ENCODE data around the gene MYO5B. TPM values are rescaled to one million over a fixed set of nuclear protein-coding genes. Genes with fewer than 3 reads are reported as not detected.

MYO5B gene
- total RNA-seq, 1 experiment from 2014 or later: 0.66 TPM

DNA sequence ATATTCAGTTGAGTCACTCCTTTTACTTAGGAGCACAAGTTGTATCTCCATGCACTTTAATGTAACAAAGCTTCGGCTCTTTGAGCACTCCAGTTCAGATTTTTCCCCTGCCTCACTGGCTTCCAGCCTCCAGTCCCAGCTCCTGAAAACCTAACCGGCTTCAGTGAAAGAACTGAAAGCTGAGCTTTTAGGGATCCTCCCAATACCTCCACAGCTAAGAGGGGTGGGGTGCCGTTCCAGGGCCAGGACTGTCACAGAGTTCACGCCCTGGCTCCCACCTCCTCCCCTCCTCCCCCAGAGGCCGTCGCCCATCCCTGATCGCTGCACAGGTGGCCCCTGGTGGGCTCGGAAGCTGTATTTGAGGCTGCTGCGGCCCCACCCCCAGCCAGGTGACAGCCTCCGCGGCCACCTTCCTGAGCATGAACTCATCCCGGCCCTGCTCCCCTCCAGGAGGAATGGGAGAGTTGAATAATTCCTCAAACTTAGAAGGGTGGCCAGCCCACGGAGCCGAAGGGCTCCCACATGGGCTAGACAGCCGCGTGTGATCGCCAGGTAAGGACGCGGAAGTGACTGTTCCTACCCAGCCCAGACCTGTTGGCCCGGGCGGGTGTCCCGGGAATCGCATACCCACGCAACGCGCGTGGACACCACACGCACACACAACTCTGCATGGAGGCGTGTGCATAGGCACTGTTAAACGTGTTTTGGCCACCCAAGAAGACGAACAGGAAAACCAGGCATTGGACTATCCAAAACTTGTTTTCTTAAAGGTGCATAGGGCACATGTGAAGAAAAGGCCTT, 1.8 kb downstream of the MYO5B start:
- DNase-seq (ENCODE audit: low read depth, low spot score): no peak
- in situ Hi-C loops (cut with HindIII; ENCODE audit: low pct_unique_long_range_greater_than_20kb, low sequenced_read_pairs): no loop called here

DNA sequence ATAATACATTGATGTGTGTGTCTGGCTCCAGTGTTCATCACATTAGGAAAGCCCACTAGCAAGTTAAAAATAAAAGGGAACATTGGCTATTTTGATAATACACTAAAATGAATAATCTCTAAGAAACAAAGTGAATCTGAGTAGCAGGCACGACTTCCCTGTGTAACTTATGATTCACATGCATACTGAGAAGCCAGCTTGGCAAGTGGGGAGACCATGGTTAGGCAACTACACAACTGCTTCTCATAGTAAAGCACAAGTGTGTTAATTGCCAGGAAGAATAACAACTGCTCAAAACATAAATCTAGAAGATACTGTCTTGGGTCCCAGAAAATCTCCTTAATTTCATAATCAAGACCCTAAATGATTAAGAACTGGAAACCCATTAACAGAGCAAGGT, 4.0 kb downstream of the MYO5B start:
- in situ Hi-C loops (cut with HindIII; ENCODE audit: low pct_unique_long_range_greater_than_20kb, low sequenced_read_pairs): no loop called here
- DNase-seq (ENCODE audit: low read depth, low spot score): no peak

DNA sequence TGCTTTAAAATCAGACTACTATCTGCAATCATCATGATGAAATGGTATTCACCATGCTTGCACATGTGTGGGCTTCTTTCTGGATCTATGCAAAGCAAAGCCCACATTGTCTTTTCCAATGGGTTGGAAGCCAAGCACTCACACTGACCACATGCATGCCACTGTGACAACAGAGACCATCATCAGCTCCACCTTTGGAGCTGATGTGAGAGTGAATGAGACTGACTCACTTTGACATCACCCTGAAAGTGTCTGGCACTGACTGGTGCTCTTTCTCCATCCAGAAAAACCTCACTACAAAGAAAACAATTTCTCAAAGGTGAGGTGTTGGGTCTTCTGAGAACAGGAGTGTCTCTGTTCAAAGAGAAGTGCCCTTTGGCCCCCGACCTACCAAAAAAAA, 4.7 kb downstream of the MYO5B start:
- no peak for DNase-seq (ENCODE audit: low read depth, low spot score)
- in situ Hi-C loops (cut with HindIII; ENCODE audit: low pct_unique_long_range_greater_than_20kb, low sequenced_read_pairs): no loop called here

DNA sequence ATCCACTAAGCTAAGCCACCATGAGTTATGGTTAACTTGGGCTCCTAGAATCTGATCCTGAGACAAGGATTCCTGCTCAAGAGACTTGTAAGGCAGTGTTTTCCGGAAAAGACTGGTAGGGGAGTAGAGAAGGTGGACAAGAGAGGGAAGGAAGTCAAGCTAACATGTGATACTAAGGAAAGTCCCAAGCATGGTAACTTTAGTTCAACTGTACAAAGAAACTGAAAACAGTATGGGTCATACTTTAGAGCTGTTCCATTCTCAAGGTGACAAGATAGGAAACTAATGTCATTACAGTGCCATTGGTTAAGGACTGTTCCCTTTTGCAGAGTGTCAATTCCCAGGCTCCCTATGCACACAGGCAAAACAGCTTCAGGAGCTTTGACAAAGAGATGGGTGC, 5.8 kb downstream of the MYO5B start:
- DNase-seq (ENCODE audit: low read depth, low spot score): no peak
- in situ Hi-C loops (cut with HindIII; ENCODE audit: low pct_unique_long_range_greater_than_20kb, low sequenced_read_pairs): no loop called here

DNA sequence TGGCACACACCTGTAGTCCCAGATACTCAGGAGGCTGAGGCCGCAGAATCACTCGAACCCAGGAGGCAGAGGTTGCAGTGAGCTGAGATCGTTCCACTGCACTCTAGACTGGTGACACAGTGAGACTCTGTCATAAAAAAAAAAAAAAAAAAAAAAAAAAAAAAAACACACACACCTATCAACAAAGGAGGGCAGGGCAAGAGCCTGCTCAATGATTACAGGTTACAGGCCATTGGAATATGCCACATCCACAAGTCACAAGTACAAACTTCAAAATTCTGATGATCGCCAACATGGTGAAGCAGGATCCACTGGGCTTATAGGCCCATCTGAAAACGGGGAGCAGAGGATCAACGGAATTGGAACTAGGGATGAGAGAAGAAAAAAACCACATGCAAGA, 6.3 kb downstream of the MYO5B start:
- in situ Hi-C loops (cut with HindIII; ENCODE audit: low pct_unique_long_range_greater_than_20kb, low sequenced_read_pairs): no loop called here

DNA sequence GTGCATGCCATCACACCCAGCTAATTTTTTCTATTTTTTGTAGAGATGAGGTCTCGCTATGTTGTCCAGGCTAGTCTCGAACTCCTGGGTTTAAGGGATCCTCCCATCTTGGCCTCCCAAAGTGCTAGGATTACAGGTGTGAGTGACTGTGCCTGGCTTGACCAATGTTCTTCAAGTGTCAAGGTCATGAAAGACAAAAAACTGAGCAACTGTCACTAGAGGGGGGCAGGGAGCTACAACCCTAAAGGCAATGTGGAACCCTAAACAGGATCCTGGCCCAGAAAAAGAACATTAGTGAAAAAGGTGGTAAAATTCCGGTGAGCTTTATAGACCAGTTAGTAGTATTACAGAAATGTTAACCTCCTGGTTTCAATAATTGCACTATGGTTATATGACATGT, 7.3 kb downstream of the MYO5B start:
- DNase-seq (ENCODE audit: low read depth, low spot score): no peak
- in situ Hi-C loops (cut with HindIII; ENCODE audit: low pct_unique_long_range_greater_than_20kb, low sequenced_read_pairs): no loop called here

More for the DNA sequence above, 6.3 kb downstream of the MYO5B start:
- DNase-seq (ENCODE audit: low read depth, low spot score): no peak

DNA sequence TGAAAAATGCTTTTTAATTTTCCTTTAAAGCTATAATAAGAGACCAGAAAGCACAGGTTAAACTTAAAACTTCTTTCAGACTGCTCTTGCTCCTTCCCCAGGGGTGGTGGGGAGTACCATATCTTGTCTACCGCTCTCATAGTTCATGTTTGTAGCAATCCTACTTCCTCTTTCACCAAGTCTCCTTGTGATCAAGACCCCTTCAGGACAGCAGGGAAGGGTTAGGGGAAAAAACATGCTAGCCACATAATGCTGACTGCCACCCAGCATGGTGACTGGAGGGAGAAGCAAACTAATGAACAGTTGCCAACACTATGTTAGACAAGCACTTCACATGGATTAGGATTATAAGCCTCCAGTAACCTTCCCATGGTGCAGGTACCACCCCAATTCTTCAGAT, 8.6 kb downstream of the MYO5B start:
- in situ Hi-C loops (cut with HindIII; ENCODE audit: low pct_unique_long_range_greater_than_20kb, low sequenced_read_pairs): no loop called here
- DNase-seq (ENCODE audit: low read depth, low spot score): no peak

DNA sequence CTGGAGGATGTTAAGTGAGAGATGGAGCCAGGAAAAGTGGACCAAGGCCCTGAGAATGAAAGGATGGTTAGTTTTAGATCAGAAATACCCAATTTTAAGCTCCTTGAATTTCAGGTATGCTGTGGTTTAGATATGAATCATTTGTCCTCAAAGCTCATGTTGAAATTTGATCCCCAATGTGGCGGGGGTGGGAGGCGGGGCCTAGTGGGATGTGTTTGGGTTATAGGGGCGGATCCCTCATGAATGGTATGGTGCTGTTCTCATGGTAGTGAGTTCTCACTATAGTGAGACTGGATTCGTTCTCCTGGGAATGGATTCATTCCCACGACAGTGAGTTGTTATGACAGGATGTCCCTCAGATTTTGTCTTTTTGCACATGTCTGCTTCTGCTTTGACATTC, 11.4 kb downstream of the MYO5B start:
- in situ Hi-C loops (cut with HindIII; ENCODE audit: low pct_unique_long_range_greater_than_20kb, low sequenced_read_pairs): no loop called here
- DNase-seq (ENCODE audit: low read depth, low spot score): no peak

DNA sequence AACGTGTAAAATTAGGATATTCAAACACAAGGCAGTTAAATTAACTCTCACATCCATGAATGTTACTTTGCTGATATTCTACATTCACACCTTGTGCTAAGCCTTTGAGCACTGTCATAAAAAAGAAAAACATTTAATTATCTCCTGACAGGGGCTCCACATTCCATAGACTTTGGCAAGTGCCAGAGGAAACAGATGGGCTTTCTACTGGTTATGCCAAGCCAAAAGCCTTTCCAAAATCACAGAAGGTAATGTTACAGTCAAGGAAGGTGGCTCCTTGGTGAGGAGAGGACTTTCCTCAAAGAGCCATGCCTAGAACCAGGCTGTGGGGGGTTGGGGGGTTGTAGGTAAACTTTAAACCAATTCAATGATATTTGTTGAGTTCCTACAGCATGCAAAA, 12.4 kb downstream of the MYO5B start:
- DNase-seq (ENCODE audit: low read depth, low spot score): no peak
- in situ Hi-C loops (cut with HindIII; ENCODE audit: low pct_unique_long_range_greater_than_20kb, low sequenced_read_pairs): no loop called here

DNA sequence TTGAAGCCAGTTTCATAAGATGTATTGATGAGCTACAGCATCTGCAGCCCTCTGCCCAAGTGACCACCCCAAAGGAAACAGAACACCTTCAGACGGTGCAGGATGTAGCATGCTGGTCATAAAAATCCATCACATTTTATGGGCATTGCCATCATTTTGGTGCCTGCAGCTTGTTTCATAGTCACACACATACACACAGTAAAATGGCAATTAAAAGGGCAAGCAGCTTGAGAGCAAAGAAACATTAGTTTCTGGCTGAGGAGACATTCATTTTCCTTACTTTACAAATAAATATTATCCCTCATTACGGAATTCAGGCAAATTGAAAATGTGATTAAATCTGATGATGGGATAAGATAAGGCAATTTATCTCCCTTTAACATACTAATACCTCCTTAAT, 13.4 kb downstream of the MYO5B start:
- in situ Hi-C loops (cut with HindIII; ENCODE audit: low pct_unique_long_range_greater_than_20kb, low sequenced_read_pairs): no loop called here
- DNase-seq (ENCODE audit: low read depth, low spot score): no peak

DNA sequence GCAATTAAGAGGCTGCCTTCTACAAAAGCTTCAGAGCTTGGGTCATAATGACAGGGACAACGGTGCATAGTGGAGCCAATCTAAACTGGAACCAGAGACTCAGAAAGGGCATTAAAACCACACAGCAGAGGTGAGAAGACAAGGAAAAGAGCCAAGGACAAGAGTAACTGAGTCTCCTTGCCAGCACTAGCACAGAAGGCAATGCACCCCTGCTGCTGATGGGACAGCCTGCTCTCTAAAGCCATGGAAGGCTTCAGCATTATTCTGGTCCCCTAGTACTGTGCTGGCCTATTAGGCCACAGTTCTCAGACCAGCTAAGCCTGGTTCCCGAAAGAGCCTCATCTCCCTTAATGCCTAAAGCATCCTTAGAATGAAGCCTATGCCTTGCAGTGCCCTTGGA, 15.5 kb downstream of the MYO5B start:
- in situ Hi-C loops (cut with HindIII; ENCODE audit: low pct_unique_long_range_greater_than_20kb, low sequenced_read_pairs): no loop called here
- DNase-seq (ENCODE audit: low read depth, low spot score): no peak

DNA sequence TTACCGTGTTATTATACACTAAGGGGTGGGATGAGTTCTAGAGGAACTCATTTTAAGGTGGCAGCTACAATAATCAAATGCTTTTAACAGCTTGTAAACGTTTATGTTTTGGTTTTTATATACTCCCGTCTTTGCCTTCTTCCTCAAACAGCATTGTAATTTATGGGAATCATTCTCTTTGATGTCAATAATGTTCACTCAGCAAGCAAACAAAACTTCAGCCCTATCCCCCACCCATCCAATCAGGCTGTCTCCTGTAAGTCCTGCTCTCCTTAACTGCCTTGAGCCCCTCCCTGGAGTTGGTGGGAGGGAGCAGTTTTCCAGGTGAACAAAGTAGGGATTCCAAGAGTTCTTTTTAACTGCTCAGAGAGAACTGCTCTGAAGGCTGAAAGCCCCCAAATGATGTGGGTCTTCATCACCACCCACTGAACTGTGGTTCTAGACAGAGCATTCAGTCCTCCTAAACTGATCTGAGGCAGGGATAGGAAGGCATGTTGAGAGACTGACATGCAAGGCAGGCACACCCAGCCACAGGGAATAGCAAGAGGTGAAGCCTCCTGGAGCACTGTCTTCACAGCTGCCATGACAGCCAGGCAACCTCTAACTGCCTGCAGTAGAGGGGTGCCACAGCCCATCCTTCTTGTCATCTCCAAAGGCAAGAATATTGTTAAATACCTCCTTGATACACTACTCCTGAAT, 17.5 kb downstream of the MYO5B start:
- in situ Hi-C loops (cut with HindIII; ENCODE audit: low pct_unique_long_range_greater_than_20kb, low sequenced_read_pairs): no loop called here
- DNase-seq (ENCODE audit: low read depth, low spot score): no peak

DNA sequence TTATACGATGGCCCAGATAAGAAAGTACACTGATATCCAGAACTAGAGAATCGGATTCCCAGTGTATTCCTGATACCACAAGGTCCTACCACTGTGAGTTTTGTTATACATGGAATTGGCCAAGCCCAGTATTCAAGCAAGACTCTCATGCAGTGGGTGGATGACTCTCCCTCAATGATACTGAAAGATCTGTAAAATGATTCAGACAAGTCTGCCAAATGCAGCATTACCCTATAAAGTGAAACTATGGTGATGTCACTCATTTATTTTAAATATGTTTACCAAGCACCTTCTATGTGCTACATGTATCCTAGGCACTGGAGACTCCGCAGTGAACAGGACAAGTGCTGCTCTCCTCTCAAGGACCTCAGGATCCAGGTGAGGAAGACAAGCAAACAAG, 22.6 kb downstream of the MYO5B start:
- no peak for DNase-seq (ENCODE audit: low read depth, low spot score)
- in situ Hi-C loops (cut with HindIII; ENCODE audit: low pct_unique_long_range_greater_than_20kb, low sequenced_read_pairs): no loop called here

DNA sequence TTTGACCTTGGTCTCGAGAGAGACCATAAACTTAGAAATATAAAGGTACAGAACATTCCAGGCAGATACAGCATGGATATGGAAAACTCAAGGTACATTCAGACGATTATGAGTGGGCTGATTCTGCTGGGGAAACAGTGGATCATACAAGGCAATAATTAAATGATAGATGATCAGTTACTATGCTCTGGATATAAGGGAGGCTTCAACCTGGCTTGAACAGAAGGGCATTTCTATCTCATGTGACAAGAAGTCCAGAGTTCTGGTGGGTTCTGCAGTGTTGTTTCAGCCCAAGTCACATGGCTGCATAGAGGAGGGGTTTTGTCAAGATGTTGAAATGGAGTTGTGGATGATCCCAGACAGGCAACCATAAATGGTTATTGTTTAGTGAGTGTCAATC, 23.5 kb downstream of the MYO5B start:
- no peak for DNase-seq (ENCODE audit: low read depth, low spot score)
- in situ Hi-C loops (cut with HindIII; ENCODE audit: low pct_unique_long_range_greater_than_20kb, low sequenced_read_pairs): no loop called here

DNA sequence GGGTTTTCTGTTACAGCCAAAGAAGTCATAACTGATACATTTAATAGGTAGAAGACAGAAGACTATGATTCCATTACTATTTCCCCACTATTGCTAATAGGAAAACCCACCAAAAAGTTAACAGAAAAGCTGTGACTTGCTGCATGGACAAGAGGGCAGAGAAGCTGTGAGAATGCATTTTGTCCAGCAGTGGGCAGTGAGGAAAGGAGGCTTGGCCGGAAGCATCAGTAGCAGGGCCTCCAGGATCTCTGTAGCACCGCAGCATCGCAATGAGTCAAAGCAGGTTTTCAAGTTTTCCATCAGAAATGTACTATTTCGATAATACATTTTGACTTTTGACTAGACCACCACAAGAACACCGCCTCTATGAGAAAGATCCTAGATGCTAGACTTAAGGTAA, 24.9 kb downstream of the MYO5B start:
- DNase-seq (ENCODE audit: low read depth, low spot score): no peak
- in situ Hi-C loops (cut with HindIII; ENCODE audit: low pct_unique_long_range_greater_than_20kb, low sequenced_read_pairs): no loop called here

DNA sequence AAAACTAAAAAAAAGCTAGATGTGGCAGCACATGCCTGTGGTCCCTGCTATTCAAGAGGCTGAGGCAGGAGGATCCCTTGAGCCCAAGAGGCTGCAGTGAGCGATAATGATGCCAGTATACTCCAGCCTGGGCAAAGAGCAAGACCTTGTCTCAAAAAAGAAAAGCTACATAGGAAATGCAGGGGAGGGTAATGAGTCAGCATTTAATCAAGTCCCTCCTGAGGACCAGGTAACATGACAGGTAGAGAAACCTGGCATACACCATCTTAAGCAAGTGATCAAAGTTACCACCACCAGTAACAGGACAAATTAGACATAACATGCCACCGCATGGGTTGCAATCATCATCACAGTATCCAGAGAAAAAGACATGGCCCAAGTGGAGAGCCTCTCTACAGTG, 25.8 kb downstream of the MYO5B start:
- no peak for DNase-seq (ENCODE audit: low read depth, low spot score)
- in situ Hi-C loops (cut with HindIII; ENCODE audit: low pct_unique_long_range_greater_than_20kb, low sequenced_read_pairs): no loop called here

DNA sequence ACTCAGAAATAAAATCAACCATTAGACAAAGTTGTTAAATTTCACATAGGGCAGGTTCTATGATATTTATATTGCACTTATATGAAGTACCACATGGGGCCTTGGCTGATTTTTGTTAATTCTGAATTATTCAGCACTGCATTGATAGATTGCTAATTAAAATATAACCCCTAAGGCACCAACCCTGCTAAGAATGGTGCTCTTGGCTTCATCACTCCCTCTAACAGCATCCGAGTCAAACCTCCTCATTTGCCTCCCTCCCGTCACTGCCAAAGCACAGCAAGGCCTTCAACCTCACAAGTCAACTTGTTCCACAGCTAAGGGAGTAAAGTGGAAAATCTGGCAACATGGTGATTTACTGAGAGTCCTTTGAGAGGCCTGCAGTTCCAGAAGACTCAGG, 27.0 kb downstream of the MYO5B start:
- in situ Hi-C loops (cut with HindIII; ENCODE audit: low pct_unique_long_range_greater_than_20kb, low sequenced_read_pairs): no loop called here
- DNase-seq (ENCODE audit: low read depth, low spot score): no peak

DNA sequence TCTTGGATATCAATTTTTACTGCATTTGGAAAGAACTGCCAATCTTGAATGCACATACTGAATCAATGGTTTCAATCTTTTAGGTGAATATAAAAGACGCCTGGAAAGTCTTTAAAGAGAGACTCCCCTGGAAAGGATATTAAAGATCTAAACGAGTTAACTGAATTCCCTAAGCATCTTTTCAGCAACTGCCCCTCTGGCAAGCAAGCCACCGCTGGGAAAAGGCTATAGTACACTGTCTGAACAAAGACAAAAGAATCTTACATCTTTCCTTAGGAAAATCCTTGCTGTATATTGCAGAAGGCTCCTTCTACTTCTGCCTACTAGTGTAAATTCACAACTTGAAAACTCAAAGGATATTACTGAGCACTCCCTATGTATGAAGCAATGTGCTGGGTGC, 28.0 kb downstream of the MYO5B start:
- in situ Hi-C loops (cut with HindIII; ENCODE audit: low pct_unique_long_range_greater_than_20kb, low sequenced_read_pairs): no loop called here
- no peak for DNase-seq (ENCODE audit: low read depth, low spot score)

DNA sequence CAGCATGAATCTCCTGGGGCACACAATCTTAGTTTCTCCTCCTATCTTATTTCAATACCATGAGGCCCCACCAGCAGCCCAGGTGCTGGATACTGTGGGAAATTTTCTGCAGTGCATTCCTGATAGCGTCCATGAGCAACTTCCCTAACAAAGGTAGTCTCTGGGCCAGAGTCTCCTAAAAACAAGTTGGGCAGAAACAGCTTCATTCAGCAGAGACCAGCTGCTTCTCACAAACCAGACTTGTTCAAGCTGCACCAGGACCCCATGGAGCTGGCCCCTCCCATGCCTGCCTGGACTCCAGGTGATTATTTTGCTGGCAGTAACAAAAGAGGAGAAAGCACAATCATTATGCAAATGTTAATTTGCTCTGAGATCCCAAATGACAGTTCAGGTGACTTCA, 31.4 kb downstream of the MYO5B start:
- in situ Hi-C loops (cut with HindIII; ENCODE audit: low pct_unique_long_range_greater_than_20kb, low sequenced_read_pairs): no loop called here
- no peak for DNase-seq (ENCODE audit: low read depth, low spot score)

Data from SK-MEL-5 (cell line).